SW480 (cell line): ENCODE results near the gene TRPM2.

Source experiments
- DNase-seq: peaks from one replicate; pipeline ENCODE4 v3.0.0-alpha.2; 2016; ENCODE audit warnings: low spot score

TRPM2 gene

DNA sequence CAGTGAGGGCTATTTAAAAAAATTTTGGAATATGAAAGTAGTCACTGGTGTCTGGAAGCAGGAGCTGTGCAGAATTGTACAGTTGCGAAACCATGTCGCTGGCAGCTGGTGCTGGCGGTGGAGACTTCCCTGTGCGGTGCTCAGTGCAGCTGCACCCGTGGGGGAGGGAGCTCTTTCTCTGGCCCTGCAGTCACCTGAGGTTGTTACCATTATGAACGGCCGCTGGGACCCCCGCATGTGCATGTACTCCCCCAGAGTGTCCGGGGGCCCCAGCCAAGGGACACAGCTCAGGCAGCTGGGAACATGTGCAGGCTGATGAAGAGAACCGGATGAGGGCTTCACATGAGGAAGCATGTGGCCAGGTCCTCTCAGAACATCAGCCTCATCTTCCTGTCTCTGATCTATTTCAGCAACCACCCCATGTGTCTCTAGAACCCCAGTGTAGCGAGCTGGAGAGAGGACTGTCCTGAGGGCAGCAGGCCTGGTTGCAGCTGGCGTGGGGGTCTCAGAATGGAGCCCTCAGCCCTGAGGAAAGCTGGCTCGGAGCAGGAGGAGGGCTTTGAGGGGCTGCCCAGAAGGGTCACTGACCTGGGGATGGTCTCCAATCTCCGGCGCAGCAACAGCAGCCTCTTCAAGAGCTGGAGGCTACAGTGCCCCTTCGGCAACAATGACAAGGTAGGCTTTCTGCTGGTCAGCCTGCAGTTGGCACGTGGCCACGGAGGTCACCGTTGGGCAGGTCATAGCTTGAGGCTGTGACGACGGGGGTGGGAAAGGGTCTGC is at the start of gene TRPM2:
Gene TRPM2 (plus strand): TSS at position 431 of the 780 bp plus-strand sequence. CDS start 80 bp downstream, at position 511.
- DNase-seq = no peak

DNA sequence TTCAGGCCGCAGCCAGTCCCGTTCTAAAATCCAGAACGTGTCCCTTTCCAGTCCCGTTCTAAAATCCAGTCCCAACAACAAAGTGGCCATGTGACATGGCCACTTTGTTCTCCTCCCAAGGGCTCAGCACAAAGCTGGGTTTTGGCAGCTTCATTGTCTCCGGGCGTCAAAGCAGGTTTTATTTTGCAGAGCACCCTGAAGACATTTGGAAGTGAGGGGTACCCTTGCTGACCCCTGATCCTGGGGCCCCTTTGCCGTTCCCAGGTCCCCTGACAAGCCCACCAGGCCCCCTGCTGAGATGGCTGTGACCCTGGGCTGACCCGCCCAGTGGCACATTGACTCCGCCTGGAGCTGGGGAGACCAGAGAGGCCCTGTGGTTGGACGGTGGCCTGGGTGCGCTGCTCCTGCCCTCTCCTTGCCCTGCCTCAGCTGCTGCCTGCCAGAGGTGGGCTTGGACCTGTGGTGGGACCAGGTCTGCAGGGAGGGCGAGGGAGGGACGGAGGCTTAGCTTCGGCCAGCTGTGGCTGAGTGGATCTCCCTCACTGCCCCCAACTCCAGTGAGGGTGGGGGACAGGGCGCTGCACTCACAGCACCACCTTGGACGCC is 49.3 kb upstream of the TRPM2 start:
- no peak for DNase-seq

DNA sequence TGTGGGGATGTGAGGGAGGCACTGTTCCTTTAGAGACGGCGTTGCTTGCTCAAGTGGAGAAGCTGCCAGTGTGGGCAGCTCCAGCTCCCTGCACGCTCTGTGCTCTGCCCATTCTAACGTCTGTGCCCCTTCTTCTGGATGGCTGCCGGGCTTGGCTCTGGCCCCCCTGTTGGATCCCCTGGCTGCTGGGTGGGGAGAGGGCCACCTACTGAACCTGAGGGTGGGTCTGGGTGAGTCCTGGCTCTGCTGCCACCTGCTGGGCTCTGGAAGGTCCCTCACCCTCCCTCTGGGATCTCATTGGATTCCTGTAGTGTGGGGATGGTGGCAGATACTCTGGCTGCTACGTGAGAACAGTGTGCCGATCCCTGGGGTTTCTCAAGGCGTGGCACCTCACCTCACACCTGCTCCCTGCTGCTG is 48.5 kb upstream of the TRPM2 start:
- peak; percentile 36 for DNase-seq

DNA sequence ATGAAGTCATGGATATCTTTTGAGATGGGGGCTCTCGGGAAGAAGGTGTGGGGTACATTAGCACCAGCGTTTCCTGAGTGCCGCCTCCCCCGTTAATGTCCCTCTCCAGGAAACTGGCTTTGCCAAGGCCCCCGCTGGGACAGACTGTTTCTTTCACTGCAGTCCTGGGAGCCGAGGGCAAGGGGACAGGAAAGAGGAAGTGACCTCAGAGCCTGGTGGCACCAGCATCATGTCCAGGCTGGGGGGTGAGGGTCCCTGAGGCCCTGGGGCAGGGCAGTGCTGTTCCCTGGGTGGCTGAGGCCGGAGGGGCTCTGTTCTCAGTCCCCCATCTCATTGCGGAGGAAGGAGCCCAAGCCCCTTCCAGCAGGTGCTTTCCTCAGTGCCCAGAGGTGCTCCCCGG is 47.7 kb upstream of the TRPM2 start:
- no peak for DNase-seq

DNA sequence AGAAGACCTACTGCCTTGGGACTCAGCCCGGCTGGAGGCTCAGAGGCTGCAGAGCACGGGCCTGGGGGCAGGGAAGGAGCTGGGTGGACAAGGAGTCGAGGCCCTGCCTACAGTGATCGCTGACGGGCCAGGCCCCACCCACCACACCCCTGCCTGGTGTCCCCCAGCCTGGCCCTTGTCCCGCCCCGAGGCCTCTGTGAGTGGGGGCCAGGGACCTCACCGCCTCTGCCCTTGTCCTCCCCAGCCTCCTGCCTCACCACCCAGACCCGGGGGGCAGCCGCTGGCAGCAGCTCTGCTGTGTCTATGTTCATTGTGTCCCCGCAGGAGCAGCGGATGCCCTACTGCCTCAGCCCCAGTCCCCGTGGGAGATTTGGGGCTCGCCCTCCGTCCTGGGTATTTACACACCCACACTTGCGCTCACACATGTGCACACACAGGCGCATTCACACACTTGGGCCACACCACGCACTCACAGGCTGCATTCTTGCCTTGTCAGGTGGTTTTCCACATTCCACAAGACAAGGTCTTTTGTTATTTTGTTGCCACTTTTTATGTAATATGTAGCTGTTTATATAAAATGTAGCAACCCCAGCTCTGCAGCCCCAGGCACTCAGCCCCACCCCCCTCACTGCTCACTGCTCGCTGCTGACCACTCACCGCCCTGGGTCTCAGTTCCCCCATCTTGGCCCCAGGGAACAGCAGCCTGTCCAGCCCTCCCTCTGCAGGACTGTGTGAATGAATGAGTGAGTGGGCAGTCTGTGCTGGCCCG is 46.3 kb upstream of the TRPM2 start:
- no peak for DNase-seq

DNA sequence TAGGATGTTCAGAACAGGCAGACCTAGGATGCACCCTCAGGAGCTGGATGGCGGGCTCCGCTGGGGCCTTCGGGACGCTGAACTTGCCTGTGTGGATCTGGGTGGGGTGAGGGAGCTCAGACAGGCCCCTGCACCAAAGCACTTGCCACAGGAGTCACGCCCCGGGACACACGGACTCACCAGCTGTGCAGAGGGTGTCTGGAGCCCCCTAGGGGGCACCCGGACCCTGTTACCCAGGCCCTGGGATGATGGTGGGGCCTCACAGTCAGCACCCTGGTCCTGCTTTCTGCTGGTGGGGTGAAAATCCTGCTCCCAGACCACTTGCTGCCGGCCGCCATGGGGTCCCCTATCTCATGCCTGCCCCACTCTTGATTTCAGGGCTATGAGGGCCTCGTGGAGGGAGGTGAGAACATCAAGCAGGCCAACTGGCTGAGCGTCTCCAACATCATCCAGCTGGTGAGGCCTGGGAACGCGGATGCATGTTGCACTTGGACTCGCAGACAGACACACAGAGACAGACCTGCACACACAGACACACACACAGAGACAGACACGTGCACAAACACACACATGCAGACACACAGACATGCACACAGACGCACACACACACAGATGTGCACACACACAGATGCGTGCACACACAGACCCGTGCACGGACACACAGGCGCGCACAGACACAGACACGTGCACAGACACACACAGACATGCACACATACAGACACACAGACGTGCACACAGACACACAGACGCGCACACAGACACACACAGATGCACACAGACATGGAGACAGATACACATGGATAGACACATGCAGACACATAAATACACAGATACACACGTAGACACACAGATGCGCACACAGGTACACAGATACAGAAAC is 42.6 kb upstream of the TRPM2 start:
- DNase-seq = no peak

DNA sequence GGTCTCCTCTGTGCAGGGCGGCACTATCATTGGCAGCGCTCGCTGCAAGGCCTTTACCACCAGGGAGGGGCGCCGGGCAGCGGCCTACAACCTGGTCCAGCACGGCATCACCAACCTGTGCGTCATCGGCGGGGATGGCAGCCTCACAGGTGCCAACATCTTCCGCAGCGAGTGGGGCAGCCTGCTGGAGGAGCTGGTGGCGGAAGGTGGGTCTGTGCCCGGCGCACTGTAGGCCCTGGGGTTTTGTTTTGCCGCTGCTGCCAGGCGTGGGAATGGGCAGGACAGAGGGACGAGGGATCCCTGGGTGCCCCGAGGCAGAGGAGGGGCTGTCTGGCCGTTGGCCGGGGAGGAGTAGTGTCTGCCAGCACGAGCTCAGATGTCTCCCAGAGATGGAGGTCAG is 41.3 kb upstream of the TRPM2 start:
- DNase-seq = no peak

DNA sequence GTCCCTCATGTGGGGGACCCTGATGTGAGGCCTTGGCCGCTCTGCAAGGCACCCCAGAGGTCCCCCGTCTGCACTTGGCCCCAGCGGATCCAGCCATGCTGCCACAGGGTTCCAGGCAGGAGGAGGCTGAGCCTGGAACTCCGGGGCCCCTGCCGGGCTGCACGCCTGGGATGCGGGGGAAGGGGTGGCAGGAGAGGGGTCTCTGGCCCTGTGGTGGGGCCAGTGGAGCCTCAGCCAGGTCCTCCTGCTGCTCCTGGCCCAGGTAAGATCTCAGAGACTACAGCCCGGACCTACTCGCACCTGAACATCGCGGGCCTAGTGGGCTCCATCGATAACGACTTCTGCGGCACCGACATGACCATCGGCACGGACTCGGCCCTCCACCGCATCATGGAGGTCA is 40.7 kb upstream of the TRPM2 start:
- DNase-seq = no peak

DNA sequence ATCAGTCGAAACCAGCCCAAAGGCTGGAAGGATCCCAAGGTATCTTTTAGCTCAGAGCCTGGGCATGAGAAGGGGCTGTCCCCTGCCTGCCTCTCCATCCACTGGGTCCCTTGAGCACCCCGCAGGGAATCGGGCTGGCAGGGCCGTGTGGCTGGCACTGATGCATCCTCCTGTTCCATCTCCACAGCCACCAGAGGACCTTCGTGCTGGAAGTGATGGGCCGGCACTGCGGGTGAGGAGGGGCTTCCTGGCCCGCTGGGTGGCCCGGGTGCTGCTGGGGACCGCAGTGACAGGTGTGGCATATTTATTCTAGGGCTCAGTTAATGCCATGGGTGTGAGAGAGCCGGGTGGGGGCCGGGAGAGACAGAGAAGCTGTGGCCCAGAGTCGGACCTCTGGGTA is 40.0 kb upstream of the TRPM2 start:
- no peak for DNase-seq

DNA sequence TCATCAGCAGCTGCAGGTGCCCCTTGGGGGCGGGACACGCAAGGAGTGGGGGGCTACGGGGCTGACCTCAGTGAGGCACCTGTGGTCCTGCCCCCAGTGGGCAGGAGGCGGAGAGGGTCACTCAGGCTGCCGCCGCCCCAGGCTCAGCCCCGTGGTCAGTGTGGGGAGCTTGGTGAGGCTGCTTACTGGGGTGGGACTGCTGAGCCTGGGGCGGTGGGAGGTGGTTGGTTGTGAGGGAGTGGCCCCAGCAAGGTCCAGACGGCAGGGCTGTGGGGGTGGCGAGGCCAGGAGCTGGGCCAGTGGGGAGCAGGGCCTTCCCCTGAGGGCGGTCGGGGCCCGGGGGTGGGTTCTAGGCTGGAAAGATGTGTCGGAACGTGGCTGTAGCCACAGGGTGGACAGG is 39.3 kb upstream of the TRPM2 start:
- no peak for DNase-seq

DNA sequence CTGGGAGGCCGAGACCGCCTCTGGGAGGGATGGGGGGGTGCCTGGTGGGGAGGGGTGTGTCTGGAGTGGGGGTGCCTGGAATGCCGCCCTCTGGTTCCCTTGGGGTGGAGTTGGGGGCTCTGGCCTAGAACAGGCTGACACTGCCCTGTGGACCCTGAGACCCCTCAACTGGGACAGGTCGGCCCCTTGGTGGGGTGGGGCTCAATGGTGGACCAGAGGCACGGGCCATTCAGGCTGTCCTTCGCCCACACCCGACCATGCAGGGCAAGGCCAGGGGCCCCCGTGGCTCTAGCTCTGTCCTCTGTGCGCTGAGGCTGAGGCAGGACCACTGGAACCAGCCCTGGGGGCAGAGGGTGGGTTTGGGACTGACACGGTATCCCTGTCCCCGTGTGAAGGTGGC is 38.9 kb upstream of the TRPM2 start:
- DNase-seq = no peak

DNA sequence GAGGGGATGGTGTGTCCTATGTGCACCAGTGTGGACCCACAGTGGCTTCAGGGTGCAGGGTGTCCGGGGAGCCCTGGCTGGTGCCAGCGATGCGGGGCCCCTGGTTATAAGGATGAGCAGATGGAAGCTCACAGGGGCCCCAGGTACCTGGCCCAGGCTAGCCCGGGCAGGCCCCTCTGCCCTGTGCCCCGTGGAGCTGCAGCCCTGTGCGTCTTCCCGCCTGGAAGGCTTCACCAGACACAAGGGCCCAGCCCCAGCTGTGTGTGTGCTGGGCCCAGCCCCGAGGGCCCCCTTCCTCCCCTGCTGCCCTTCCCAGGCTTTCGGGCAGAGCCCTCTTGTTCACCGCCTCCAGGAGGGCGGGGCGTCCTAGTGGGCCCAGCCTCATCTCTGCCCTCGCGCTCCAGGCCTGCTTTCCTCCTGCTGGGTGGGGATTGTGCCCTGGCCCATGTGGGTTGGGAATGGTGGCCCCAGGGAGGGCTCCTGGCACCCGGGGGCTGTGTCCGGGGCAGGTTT is 37.7 kb upstream of the TRPM2 start:
- DNase-seq = no peak

DNA sequence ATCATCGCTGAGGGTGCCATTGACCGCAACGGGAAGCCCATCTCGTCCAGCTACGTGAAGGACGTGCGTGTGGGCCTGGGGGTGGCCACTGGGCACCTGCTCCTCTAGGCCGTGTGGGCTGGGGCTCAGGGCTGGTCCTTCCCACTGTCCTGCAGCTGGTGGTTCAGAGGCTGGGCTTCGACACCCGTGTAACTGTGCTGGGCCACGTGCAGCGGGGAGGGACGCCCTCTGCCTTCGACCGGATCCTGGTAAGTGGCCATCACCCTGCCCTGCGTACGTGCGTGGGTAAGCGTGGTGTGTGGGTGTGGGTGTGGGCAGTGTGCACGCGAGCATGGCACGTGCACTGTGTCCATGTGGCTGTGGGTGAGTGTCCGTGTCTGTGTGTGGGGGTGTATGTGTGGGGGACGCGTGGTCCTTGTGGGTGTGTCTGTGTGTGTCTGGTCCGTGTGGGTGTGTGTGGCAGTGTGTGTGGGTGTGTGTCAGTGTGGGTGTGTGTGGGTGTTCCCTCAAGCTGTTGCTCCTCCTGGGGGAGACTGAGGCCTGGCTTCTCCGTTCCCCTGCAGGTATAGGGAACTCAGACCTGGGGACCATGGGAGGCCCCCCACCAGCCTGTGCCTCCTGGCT is 37.0 kb upstream of the TRPM2 start:
- DNase-seq = no peak

DNA sequence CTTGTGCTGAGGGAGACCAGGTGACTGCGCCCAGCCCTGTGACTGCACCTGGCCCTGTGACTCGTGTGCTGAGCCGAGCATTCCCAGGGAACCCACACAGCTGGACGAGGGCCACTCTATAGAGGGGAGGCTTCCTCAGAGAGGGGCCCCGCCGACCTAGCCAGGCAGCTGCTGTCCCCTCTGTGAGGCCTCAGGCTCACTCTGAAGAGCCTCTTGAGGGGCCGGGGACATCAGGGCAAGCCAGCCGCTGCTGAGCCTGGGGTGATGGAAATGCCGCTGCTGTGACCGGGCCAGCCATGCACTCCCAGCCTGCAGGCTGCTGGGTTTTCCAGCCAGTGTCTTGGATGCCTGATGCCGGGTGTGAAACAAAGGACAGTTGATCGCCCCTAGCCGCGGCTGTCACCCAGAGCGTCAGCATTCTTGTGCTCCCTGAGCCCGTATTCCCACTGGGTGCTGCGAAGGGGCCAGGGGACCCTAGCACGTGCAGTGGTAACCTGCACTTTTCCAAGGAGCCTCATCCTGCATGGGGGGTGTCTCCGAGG is 36.1 kb upstream of the TRPM2 start:
- no peak for DNase-seq

DNA sequence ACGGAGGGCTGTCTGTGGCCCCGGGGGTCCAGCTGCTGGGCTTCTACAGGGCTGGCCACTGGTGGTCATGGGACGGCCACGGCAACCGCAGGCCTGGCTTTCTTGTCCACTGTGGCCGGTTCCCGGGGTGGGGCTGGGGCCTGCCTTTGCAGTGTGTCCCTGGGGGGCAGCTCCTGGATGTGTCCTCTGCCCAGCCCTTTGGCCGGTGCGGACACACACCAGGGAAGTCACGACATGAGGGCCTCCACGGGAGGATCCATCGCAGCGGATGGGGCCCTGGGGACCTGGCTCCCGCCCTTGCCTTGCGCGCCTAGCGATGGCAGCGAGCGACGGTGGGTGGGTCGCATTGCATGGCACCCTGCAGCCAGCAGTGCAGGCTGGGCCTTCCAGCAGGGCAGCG is 35.5 kb upstream of the TRPM2 start:
- no peak for DNase-seq

DNA sequence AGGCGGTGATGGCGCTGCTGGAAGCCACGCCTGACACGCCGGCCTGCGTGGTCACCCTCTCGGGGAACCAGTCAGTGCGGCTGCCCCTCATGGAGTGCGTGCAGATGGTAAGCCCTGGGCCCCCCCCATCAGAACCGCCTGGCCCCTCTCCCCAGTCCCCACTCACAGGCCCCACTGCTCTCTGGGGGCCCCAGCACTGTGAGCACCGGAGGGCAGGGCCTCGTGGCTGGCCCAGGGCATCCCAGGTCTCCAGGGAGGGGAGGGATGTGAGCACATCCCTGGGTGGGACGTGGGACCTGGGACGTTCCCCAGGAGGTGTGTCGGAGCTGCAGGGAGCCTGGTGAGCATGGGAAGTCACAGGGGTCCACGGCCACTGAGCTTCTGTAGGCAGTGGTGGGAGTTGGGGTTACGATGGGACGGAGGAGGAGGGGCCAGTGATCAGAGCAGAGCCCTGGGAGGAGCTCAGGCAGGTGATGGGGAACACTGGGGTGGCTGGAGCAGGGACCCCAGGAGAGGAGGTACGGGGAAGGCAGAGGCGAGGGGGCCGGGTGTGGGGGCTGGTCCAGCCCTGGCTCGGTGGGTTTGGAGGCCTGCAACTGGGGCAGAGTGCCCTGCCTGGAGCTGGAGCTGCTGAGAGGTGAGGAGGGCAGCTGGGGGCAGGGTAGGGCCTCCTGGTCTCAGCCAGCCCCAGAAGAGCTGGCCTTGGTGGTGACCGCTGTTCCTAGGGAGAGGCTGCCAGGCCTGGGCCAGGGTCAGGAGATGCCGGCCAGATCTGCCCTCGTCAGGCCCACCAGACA is 34.7 kb upstream of the TRPM2 start:
- no peak for DNase-seq

DNA sequence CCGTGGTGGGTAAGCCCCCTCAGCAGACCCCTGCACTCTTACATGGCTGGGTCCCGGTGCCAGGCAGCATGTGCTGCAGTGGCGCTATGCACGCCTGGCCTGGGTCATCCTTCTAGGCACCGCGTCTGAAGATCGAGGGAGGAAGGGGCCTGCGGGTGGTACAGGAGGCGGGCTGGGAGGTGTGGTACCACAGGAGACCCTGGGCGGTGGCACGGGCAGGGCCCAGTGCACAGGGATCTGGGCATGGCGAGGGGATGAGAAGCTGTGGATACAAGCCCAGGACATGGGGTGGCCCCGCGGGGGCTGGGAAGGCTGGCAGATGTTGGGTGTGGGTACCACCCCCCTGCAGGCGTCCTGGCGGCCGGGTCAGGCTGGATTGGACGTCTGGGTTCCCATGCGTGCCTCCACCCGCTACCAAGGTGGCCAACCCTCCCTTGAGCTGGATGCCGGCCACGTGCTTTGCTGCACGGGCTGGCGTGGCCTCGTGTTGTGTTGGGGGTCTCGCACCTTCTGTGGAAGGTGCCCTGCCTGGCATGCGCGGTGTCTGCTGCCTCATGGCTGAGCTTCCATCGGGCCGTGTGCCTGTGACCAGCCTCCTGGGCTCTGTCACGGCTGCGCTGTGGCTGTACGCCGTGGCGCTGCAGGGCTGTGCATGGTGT is 33.9 kb upstream of the TRPM2 start:
- no peak for DNase-seq

DNA sequence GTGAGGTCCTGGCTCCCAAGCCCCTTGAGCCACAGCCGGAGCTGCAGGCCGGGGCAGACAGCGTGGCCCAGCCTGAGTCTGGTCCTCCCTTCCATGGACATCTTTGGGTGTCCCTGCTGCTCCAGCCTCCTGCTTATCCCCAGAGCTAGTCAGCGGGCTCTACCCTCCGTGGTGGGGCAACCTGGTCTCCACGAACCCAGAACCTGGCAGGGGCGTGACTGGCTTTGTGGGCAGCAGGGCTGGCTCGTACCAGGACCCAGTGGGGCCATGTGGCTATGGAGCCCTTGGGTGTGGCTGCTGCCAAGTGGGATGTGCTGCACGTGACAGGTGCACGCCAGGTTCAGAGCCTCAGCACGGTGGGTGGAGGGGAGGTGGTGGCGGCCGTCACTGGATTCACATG is 32.6 kb upstream of the TRPM2 start:
- no peak for DNase-seq

DNA sequence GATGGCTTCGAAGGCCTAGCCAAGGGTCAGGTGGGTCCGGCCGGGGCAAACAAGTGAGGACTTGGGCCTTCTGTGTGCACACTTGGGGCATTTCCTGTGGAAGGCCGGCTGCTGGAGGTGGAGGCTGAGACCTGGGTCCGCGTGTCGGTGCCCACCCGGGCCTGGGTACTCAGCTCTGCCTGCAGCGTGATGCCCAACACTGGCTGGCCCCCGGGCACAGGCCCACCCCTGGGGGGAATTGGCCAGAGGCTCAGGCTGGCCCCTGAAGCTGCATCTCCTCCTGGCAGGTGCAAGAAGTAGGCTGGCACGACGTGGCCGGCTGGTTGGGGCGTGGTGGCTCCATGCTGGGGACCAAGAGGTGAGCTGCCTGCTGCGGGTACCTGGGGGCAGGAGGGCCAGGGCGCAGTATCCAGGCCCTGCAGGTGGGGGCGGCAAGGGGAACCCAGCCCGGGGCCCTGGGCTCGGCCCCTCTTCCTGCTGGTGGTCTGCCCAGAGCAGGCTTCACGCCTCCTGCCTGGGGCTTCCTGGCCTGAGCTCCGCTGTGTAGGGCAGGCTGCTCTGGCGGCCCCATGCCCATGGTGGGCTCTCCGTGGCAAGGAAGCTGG is 31.5 kb upstream of the TRPM2 start:
- no peak for DNase-seq
